K562 (cell line): ENCODE measurements around the gene VWA3A. TPM values are rescaled to one million over a fixed set of nuclear protein-coding genes. Genes with fewer than 3 reads are reported as not detected.

ENCODE experiments used
- E2F8 ChIP-seq: fragments of 450-650 bp; IDR thresholded peaks from 2 replicates; pipeline ENCODE4 v1.7.1; 2018; ENCODE audit warnings: mild to moderate bottlenecking, low read depth; ENCODE audit not compliant: partially characterized antibody
- EZH2 ChIP-seq: IDR thresholded peaks from 2 replicates; pipeline ENCODE4 v1.6.1; 2012; ENCODE audit warnings: low read depth, mild to moderate bottlenecking, inconsistent platforms, low read length, borderline replicate concordance
- HNRNPLL ChIP-seq: fragments of 200-400 bp; formaldehyde crosslinking; IDR thresholded peaks from 2 replicates; pipeline ENCODE4 v1.6.1; 2017; ENCODE audit warnings: low read length, low read depth, mild to moderate bottlenecking; ENCODE audit not compliant: poor library complexity, severe bottlenecking
- HSF4 ChIP-seq: fragments of 250-450 bp; sonication (Bioruptor Pico); IDR thresholded peaks from 2 replicates; pipeline ENCODE4 v2.1.2; 2022; ENCODE audit warnings: mild to moderate bottlenecking, moderate library complexity, borderline replicate concordance
- MTA2 ChIP-seq: fragments of 450-650 bp; IDR thresholded peaks from 2 replicates; pipeline ENCODE4 v1.6.1; 2016; ENCODE audit warnings: low read depth
- NCOA4 ChIP-seq: fragments of 450-650 bp; IDR thresholded peaks from 2 replicates; pipeline ENCODE4 v1.6.1; 2018; ENCODE audit warnings: mild to moderate bottlenecking; ENCODE audit not compliant: partially characterized antibody
- NFE2L1 ChIP-seq: fragments of 450-650 bp; IDR thresholded peaks from 2 replicates; pipeline ENCODE4 v1.6.1; 2016; ENCODE audit warnings: missing genetic modification characterization, low read depth, mild to moderate bottlenecking, missing compliant biosample characterization, moderate library complexity, borderline replicate concordance
- NFIX ChIP-seq: fragments of 250-450 bp; sonication (Bioruptor Pico); IDR thresholded peaks from 2 replicates; pipeline ENCODE4 v1.4.0; 2020; ENCODE audit warnings: low read depth, mild to moderate bottlenecking, moderate library complexity
- NUFIP1 ChIP-seq: fragments of 450-650 bp; IDR thresholded peaks from 2 replicates; pipeline ENCODE4 v1.6.1; 2018; ENCODE audit not compliant: partially characterized antibody
- PHF20 ChIP-seq: fragments of 450-650 bp; IDR thresholded peaks from 2 replicates; pipeline ENCODE4 v1.6.1; 2018; ENCODE audit not compliant: partially characterized antibody
- REST ChIP-seq, 2 experiments: fragments of 450-650 bp; formaldehyde crosslinking in 1 of 2; IDR thresholded peaks; 2 replicates each; pipeline versions ENCODE4 v1.4.0 to v1.6.1; 2014 to 2020; ENCODE audit warnings: mild to moderate bottlenecking in 2 of 2, borderline replicate concordance in 1 of 2, low read depth in 1 of 2
- SAP30 ChIP-seq: fragments of 200-600 bp; sonication (generic); IDR thresholded peaks from 2 replicates; pipeline ENCODE4 v1.6.1; 2012; ENCODE audit warnings: borderline replicate concordance, low read depth, mild to moderate bottlenecking, moderate library complexity, low read length, control low read depth, inconsistent platforms; ENCODE audit not compliant: insufficient read depth, poor library complexity, severe bottlenecking
- ZNF41 ChIP-seq: fragments of 250-450 bp; sonication (Bioruptor Pico); conservative IDR thresholded peaks from 2 replicates; pipeline ENCODE4 v1.4.0; 2020; ENCODE audit warnings: mild to moderate bottlenecking
- ZNF449 ChIP-seq: fragments of 250-450 bp; sonication (Bioruptor Pico); IDR thresholded peaks from 2 replicates; pipeline ENCODE4 v1.8.0; 2022; ENCODE audit warnings: moderate library complexity, mild to moderate bottlenecking, inconsistent platforms
- polyA plus RNA-seq, 8 experiments: library from polyadenylated mRNA; depleted of rRNA in 4 of 8; stranded (reverse) in 5 of 8; unstranded in 3 of 8; fragments of >200 nt; fragmentation: Nextera tagmentation in 2 of 8; fragmentation: Illumina TruSeq in 1 of 8; extraction: Ambion mirVana in 2 of 8; extraction: Trizol in 1 of 8; gene quantifications; 2 replicates each; pipeline versions ENCODE4 v1.2.1 to v1.2.3, GENCODE V29; 2011 to 2014; ENCODE audit warnings: inconsistent platforms in 1 of 8, missing spikeins in 1 of 8
- total RNA-seq, 7 experiments: library from RNA; depleted of rRNA in 6 of 7; stranded (reverse); fragments of >200 nt in 6 of 7; fragmentation: Illumina TruSeq in 2 of 7; extraction: Trizol in 2 of 7; gene quantifications; 2 replicates each; pipeline versions ENCODE4 v1.2.1 to v1.2.3, GENCODE V29; 2011 to 2021; ENCODE audit warnings: low replicate concordance in 1 of 7

VWA3A gene
- total and polyA plus RNA-seq, 9 of the 15 experiments (the other 6 are each of a cell fraction or from before 2014, with no cell fraction given): not detected

- TF ChIP-seq REST (IDR thresholded peaks at IDR 0.05; ENCODE audit: borderline replicate concordance) (peak; percentile 56; the same call in 1 of the 2 replicates), REST (CRISPR knock-in tag; IDR thresholded peaks at IDR 0.05; ENCODE audit: low read depth) (no peak), NCOA4 (no peak), HNRNPLL (no peak), PHF20 (no peak), EZH2 (no peak), ZNF449 (CRISPR knock-in tag) (no peak), NFE2L1 (tag) (no peak), NUFIP1 (no peak), SAP30 (no peak), E2F8 (no peak), NFIX (CRISPR knock-in tag) (no peak), MTA2 (no peak), HSF4 (CRISPR knock-in tag) (no peak), ZNF41 (CRISPR knock-in tag) (no peak)
Measured at GRCh38 chr16:22188595-22189442, 96.5 kb downstream of the VWA3A start (continued).
